ENCODE results near the gene KRT82.

KRT82 gene

DNA sequence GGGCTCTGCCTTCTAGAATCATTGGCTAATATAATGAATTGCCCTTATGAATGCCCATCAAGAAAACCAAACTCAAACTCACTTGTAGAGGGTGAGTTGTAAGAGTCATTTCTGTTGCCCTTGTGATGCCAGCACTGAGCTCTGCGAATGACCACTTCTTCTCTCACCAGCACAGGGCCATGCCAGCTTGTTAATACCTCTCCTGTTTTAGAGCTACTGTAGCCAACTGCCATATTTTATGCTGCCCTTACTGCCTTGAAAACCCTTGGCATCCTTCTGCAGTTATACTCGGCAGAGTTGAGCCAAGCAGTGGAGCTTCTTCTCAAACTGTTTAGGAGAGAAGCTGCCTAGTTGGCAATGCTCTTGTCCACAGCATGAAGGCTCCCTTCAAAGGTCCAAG is 19.9 kb upstream of the KRT82 start:
- TF ChIP-seq, protein P1, sequence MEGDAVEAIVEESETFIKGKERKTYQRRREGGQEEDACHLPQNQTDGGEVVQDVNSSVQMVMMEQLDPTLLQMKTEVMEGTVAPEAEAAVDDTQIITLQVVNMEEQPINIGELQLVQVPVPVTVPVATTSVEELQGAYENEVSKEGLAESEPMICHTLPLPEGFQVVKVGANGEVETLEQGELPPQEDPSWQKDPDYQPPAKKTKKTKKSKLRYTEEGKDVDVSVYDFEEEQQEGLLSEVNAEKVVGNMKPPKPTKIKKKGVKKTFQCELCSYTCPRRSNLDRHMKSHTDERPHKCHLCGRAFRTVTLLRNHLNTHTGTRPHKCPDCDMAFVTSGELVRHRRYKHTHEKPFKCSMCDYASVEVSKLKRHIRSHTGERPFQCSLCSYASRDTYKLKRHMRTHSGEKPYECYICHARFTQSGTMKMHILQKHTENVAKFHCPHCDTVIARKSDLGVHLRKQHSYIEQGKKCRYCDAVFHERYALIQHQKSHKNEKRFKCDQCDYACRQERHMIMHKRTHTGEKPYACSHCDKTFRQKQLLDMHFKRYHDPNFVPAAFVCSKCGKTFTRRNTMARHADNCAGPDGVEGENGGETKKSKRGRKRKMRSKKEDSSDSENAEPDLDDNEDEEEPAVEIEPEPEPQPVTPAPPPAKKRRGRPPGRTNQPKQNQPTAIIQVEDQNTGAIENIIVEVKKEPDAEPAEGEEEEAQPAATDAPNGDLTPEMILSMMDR (IDR thresholded peaks at IDR 0.05; ENCODE audit: low read depth, low read length) = no peak
- no peak overlapping the region for H3K4me3 ChIP-seq (ENCODE audit: low read depth, low read length)

DNA sequence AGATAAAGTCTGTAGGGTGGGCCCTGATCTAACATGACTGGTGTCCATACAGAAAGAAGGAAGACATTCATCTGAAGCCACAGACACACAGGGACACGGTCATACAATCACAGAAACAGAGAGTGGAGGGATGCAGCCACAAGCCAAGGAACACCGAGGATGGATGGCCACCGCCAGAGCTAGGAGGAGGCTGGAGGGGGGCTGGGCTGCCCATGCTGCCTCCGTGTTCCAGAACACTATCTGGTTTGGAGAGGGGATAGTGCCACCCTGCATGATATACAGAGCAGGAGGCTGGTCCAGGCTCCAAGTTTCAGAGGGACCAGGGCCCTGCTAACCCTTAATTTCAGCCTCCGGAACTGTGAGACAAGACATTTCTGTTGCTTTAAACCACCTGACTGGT is 19.3 kb upstream of the KRT82 start:
- TF ChIP-seq, protein P1 (IDR thresholded peaks at IDR 0.05; ENCODE audit: low read depth, low read length) = no peak
- H3K4me3 ChIP-seq (ENCODE audit: low read depth, low read length) = no peak overlapping the region

- TF ChIP-seq, protein P1 (IDR thresholded peaks at IDR 0.05; ENCODE audit: low read depth, low read length) = no peak
- no peak overlapping the region for H3K4me3 ChIP-seq (ENCODE audit: low read depth, low read length)
These were observed 17.7 kb upstream of the KRT82 start for GRCh38 chr12:52423661-52424500.

GRCh38 chr12:52423035-52423434 is 16.9 kb upstream of the KRT82 start:
- TF ChIP-seq, protein P1 (IDR thresholded peaks at IDR 0.05; ENCODE audit: low read depth, low read length) = no peak
- H3K4me3 ChIP-seq (ENCODE audit: low read depth, low read length) = no peak overlapping the region

- no peak overlapping the region for H3K4me3 ChIP-seq (ENCODE audit: low read depth, low read length)
- TF ChIP-seq, protein P1 (IDR thresholded peaks at IDR 0.05; ENCODE audit: low read depth, low read length) = no peak
These were observed 13.5 kb upstream of the KRT82 start for GRCh38 chr12:52419656-52420055.

- TF ChIP-seq, protein P1 (IDR thresholded peaks at IDR 0.05; ENCODE audit: low read depth, low read length) = no peak
- H3K4me3 ChIP-seq (ENCODE audit: low read depth, low read length) = no peak overlapping the region
These were observed 12.5 kb upstream of the KRT82 start for GRCh38 chr12:52418576-52419110.

GRCh38 chr12:52417740-52418139 is 11.6 kb upstream of the KRT82 start:
- TF ChIP-seq, protein P1 (IDR thresholded peaks at IDR 0.05; ENCODE audit: low read depth, low read length) = no peak
- H3K4me3 ChIP-seq (ENCODE audit: low read depth, low read length) = no peak overlapping the region

All from WI38 (cell line).